ENCODE data around the gene SLCO1B3.

SLCO1B3 gene

GRCh38 chr12:20822925-20823324 is 12.4 kb downstream of the SLCO1B3 start:
- ChIA-PET POLR2A (no interaction called here), CTCF (no interaction called here)
- H3K27me3 ChIP-seq (replicated peaks in 2 of 5; ENCODE audit: control insufficient read depth in 4 of 5, insufficient read depth in 5 of 5, low read length in 4 of 5) = no peaks in the 10 kb centered on the region
- no peak overlapping the region for H3K4me3 ChIP-seq (ENCODE audit: control insufficient read depth in 1 of 7, extremely low read depth in 1 of 7, insufficient read depth in 4 of 7, low read depth in 2 of 7, low read length in 6 of 7)
- no CpG with 5 or more reads among the region's 4 CpGs for WGBS (ENCODE audit: insufficient coverage)
- no peak for DNase-seq
- H3K4me1 ChIP-seq (ENCODE audit: control extremely low read depth in 1 of 4, control insufficient read depth in 4 of 4, insufficient read depth in 4 of 4, low read length in 3 of 4) = no peaks in the 10 kb centered on the region
- no peaks in the 10 kb centered on the region for H3K36me3 ChIP-seq (ENCODE audit: control insufficient read depth in 4 of 4, insufficient read depth in 4 of 4, low read length in 3 of 4)
- no peak overlapping the region for H3K27ac ChIP-seq (ENCODE audit: insufficient read depth in 1 of 2, low read depth in 1 of 2, low read length in 2 of 2, poor library complexity in 1 of 2, severe bottlenecking in 2 of 2)
- H3K9me3 ChIP-seq (ENCODE audit: control extremely low read depth in 1 of 5, control insufficient read depth in 4 of 5, insufficient read depth in 2 of 5, low read depth in 1 of 5, low read length in 4 of 5) = no peaks in the 10 kb centered on the region

GRCh38 chr12:20829919-20830318 is 19.4 kb downstream of the SLCO1B3 start:
- WGBS (ENCODE audit: insufficient coverage) = 100% methylated on average over 3 of the region's 3 CpGs
- no peak for DNase-seq
- no peaks in the 10 kb centered on the region for H3K4me1 ChIP-seq (ENCODE audit: control extremely low read depth in 1 of 4, control insufficient read depth in 4 of 4, insufficient read depth in 4 of 4, low read length in 3 of 4)
- H3K27me3 ChIP-seq (replicated peaks in 2 of 5; ENCODE audit: control insufficient read depth in 4 of 5, insufficient read depth in 5 of 5, low read length in 4 of 5) = no peaks in the 10 kb centered on the region
- H3K36me3 ChIP-seq (ENCODE audit: control insufficient read depth in 4 of 4, insufficient read depth in 4 of 4, low read length in 3 of 4) = no peaks in the 10 kb centered on the region
- no peaks in the 10 kb centered on the region for H3K9me3 ChIP-seq (ENCODE audit: control extremely low read depth in 1 of 5, control insufficient read depth in 4 of 5, insufficient read depth in 2 of 5, low read depth in 1 of 5, low read length in 4 of 5)
- no peak overlapping the region for H3K4me3 ChIP-seq (ENCODE audit: control insufficient read depth in 1 of 7, extremely low read depth in 1 of 7, insufficient read depth in 4 of 7, low read depth in 2 of 7, low read length in 6 of 7)
- ChIA-PET CTCF (no interaction called here), POLR2A (no interaction called here)
- H3K27ac ChIP-seq (ENCODE audit: insufficient read depth in 1 of 2, low read depth in 1 of 2, low read length in 2 of 2, poor library complexity in 1 of 2, severe bottlenecking in 2 of 2) = no peak overlapping the region

GRCh38 chr12:20830456-20830855 is 20.0 kb downstream of the SLCO1B3 start:
- WGBS (ENCODE audit: insufficient coverage) = 100% methylated on average over 1 of the region's 1 CpG
- CTCF ChIA-PET = no interaction called here

GRCh38 chr12:20832911-20833310 is 22.4 kb downstream of the SLCO1B3 start:
- Histone ChIP-seq H3K27ac (ENCODE audit: insufficient read depth in 1 of 2, low read depth in 1 of 2, low read length in 2 of 2, poor library complexity in 1 of 2, severe bottlenecking in 2 of 2) (no peak overlapping the region), H3K4me3 (ENCODE audit: control insufficient read depth in 1 of 7, extremely low read depth in 1 of 7, insufficient read depth in 4 of 7, low read depth in 2 of 7, low read length in 6 of 7) (no peak overlapping the region)

More at GRCh38 chr12:20830456-20830855, 20.0 kb downstream of the SLCO1B3 start:
- no peaks in the 10 kb centered on the region for H3K9me3 ChIP-seq (ENCODE audit: control extremely low read depth in 1 of 5, control insufficient read depth in 4 of 5, insufficient read depth in 2 of 5, low read depth in 1 of 5, low read length in 4 of 5)
- no peak overlapping the region for H3K27ac ChIP-seq (ENCODE audit: insufficient read depth in 1 of 2, low read depth in 1 of 2, low read length in 2 of 2, poor library complexity in 1 of 2, severe bottlenecking in 2 of 2)
- no peaks in the 10 kb centered on the region for H3K36me3 ChIP-seq (ENCODE audit: control insufficient read depth in 4 of 4, insufficient read depth in 4 of 4, low read length in 3 of 4)
- no peaks in the 10 kb centered on the region for H3K27me3 ChIP-seq (replicated peaks in 2 of 5; ENCODE audit: control insufficient read depth in 4 of 5, insufficient read depth in 5 of 5, low read length in 4 of 5)
- no peaks in the 10 kb centered on the region for H3K4me1 ChIP-seq (ENCODE audit: control extremely low read depth in 1 of 4, control insufficient read depth in 4 of 4, insufficient read depth in 4 of 4, low read length in 3 of 4)
- no peak for DNase-seq
- POLR2A ChIA-PET = no interaction called here
- no peak overlapping the region for H3K4me3 ChIP-seq (ENCODE audit: control insufficient read depth in 1 of 7, extremely low read depth in 1 of 7, insufficient read depth in 4 of 7, low read depth in 2 of 7, low read length in 6 of 7)

GRCh38 chr12:20852649-20853048 is 42.1 kb downstream of the SLCO1B3 start:
- Histone ChIP-seq H3K4me1 (ENCODE audit: control extremely low read depth in 1 of 4, control insufficient read depth in 4 of 4, insufficient read depth in 4 of 4, low read length in 3 of 4) (no peaks in the 10 kb centered on the region), H3K4me3 (ENCODE audit: control insufficient read depth in 1 of 7, extremely low read depth in 1 of 7, insufficient read depth in 4 of 7, low read depth in 2 of 7, low read length in 6 of 7) (no peak overlapping the region), H3K9me3 (ENCODE audit: control extremely low read depth in 1 of 5, control insufficient read depth in 4 of 5, insufficient read depth in 2 of 5, low read depth in 1 of 5, low read length in 4 of 5) (peaks cover 0 to 4% (median 0%) of the 10 kb centered on the region in 5 experiments), H3K27ac (ENCODE audit: insufficient read depth in 1 of 2, low read depth in 1 of 2, low read length in 2 of 2, poor library complexity in 1 of 2, severe bottlenecking in 2 of 2) (no peak overlapping the region), H3K27me3 (replicated peaks in 2 of 5; ENCODE audit: control insufficient read depth in 4 of 5, insufficient read depth in 5 of 5, low read length in 4 of 5) (no peaks in the 10 kb centered on the region), H3K36me3 (ENCODE audit: control insufficient read depth in 4 of 4, insufficient read depth in 4 of 4, low read length in 3 of 4) (no peaks in the 10 kb centered on the region)
- DNase-seq = no peak
- ChIA-PET POLR2A (no interaction called here), CTCF (no interaction called here)

More at GRCh38 chr12:20832911-20833310, 22.4 kb downstream of the SLCO1B3 start:
- no peaks in the 10 kb centered on the region for H3K4me1 ChIP-seq (ENCODE audit: control extremely low read depth in 1 of 4, control insufficient read depth in 4 of 4, insufficient read depth in 4 of 4, low read length in 3 of 4)
- no peaks in the 10 kb centered on the region for H3K9me3 ChIP-seq (ENCODE audit: control extremely low read depth in 1 of 5, control insufficient read depth in 4 of 5, insufficient read depth in 2 of 5, low read depth in 1 of 5, low read length in 4 of 5)
- WGBS (ENCODE audit: insufficient coverage) = 94% methylated on average over 4 of the region's 4 CpGs
- no peaks in the 10 kb centered on the region for H3K27me3 ChIP-seq (replicated peaks in 2 of 5; ENCODE audit: control insufficient read depth in 4 of 5, insufficient read depth in 5 of 5, low read length in 4 of 5)
- POLR2A ChIA-PET = no interaction called here
- H3K36me3 ChIP-seq (ENCODE audit: control insufficient read depth in 4 of 4, insufficient read depth in 4 of 4, low read length in 3 of 4) = no peaks in the 10 kb centered on the region
- no peak for DNase-seq
- CTCF ChIA-PET = no interaction called here

GRCh38 chr12:20863056-20863455 is 52.6 kb downstream of the SLCO1B3 start:
- WGBS (ENCODE audit: insufficient coverage) = 100% methylated on average over 2 of the region's 3 CpGs

GRCh38 chr12:20865873-20866272 is 55.4 kb downstream of the SLCO1B3 start:
- WGBS (ENCODE audit: insufficient coverage) = 100% methylated on average over 1 of the region's 2 CpGs
- no peaks in the 10 kb centered on the region for H3K9me3 ChIP-seq (ENCODE audit: control extremely low read depth in 1 of 5, control insufficient read depth in 4 of 5, insufficient read depth in 2 of 5, low read depth in 1 of 5, low read length in 4 of 5)
- no peak overlapping the region for H3K4me3 ChIP-seq (ENCODE audit: control insufficient read depth in 1 of 7, extremely low read depth in 1 of 7, insufficient read depth in 4 of 7, low read depth in 2 of 7, low read length in 6 of 7)
- DNase-seq = no peak
- POLR2A ChIA-PET = no interaction called here
- H3K4me1 ChIP-seq (ENCODE audit: control extremely low read depth in 1 of 4, control insufficient read depth in 4 of 4, insufficient read depth in 4 of 4, low read length in 3 of 4) = no peaks in the 10 kb centered on the region
- no peak overlapping the region for H3K27ac ChIP-seq (ENCODE audit: insufficient read depth in 1 of 2, low read depth in 1 of 2, low read length in 2 of 2, poor library complexity in 1 of 2, severe bottlenecking in 2 of 2)
- no peaks in the 10 kb centered on the region for H3K36me3 ChIP-seq (ENCODE audit: control insufficient read depth in 4 of 4, insufficient read depth in 4 of 4, low read length in 3 of 4)
- no peaks in the 10 kb centered on the region for H3K27me3 ChIP-seq (replicated peaks in 2 of 5; ENCODE audit: control insufficient read depth in 4 of 5, insufficient read depth in 5 of 5, low read length in 4 of 5)
- CTCF ChIA-PET = no interaction called here

More at GRCh38 chr12:20863056-20863455, 52.6 kb downstream of the SLCO1B3 start:
- CTCF ChIA-PET = no interaction called here
- H3K9me3 ChIP-seq (ENCODE audit: control extremely low read depth in 1 of 5, control insufficient read depth in 4 of 5, insufficient read depth in 2 of 5, low read depth in 1 of 5, low read length in 4 of 5) = no peaks in the 10 kb centered on the region
- no peak overlapping the region for H3K4me3 ChIP-seq (ENCODE audit: control insufficient read depth in 1 of 7, extremely low read depth in 1 of 7, insufficient read depth in 4 of 7, low read depth in 2 of 7, low read length in 6 of 7)
- H3K27me3 ChIP-seq (replicated peaks in 2 of 5; ENCODE audit: control insufficient read depth in 4 of 5, insufficient read depth in 5 of 5, low read length in 4 of 5) = no peaks in the 10 kb centered on the region
- H3K27ac ChIP-seq (ENCODE audit: insufficient read depth in 1 of 2, low read depth in 1 of 2, low read length in 2 of 2, poor library complexity in 1 of 2, severe bottlenecking in 2 of 2) = no peak overlapping the region
- POLR2A ChIA-PET = no interaction called here
- no peak for DNase-seq
- no peaks in the 10 kb centered on the region for H3K4me1 ChIP-seq (ENCODE audit: control extremely low read depth in 1 of 4, control insufficient read depth in 4 of 4, insufficient read depth in 4 of 4, low read length in 3 of 4)
- no peaks in the 10 kb centered on the region for H3K36me3 ChIP-seq (ENCODE audit: control insufficient read depth in 4 of 4, insufficient read depth in 4 of 4, low read length in 3 of 4)
